ENCODE measurements around the gene AGAP1.

DNA sequence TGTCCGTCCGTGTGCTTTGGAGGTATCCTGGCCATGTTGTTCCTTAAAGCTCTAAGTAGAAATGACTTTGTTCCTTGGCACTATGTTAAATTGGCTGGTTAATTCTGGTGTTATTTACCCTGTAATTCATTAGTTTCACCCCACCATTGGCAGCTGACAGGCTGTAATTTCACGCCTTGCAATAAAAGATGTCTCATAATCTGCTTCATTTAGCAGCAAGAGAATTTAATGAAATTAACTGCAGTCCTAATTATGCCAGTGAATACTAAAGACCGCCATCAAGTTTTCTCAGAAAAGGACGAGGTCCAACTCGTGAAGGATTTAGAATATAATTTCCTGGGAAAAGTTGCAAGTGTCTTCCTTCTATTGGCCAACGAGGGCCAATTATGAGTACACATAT is 355.1 kb downstream of the AGAP1 start:
- TF ChIP-seq EZH2phosphoT487 (IDR thresholded peaks at IDR 0.05), result no peak
- TF ChIP-seq, protein P1, sequence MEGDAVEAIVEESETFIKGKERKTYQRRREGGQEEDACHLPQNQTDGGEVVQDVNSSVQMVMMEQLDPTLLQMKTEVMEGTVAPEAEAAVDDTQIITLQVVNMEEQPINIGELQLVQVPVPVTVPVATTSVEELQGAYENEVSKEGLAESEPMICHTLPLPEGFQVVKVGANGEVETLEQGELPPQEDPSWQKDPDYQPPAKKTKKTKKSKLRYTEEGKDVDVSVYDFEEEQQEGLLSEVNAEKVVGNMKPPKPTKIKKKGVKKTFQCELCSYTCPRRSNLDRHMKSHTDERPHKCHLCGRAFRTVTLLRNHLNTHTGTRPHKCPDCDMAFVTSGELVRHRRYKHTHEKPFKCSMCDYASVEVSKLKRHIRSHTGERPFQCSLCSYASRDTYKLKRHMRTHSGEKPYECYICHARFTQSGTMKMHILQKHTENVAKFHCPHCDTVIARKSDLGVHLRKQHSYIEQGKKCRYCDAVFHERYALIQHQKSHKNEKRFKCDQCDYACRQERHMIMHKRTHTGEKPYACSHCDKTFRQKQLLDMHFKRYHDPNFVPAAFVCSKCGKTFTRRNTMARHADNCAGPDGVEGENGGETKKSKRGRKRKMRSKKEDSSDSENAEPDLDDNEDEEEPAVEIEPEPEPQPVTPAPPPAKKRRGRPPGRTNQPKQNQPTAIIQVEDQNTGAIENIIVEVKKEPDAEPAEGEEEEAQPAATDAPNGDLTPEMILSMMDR (IDR thresholded peaks at IDR 0.05), result no peak

All from neural progenitor cell (in vitro differentiated cells).